CD4-positive, alpha-beta T cell treated with Interleukin-17A for 4 hours (primary cell): ENCODE results near the gene HINT3.
"Not testable (repeated sequence)": the region's sequence is repeated elsewhere in the genome, so short reads cannot be mapped to it uniquely, and the experiment has no call there.

Experiments
- DNase-seq: peaks from one replicate; pipeline ENCODE4 v3.0.0-alpha.2; 2020; ENCODE audit warnings: mixed read lengths

Gene HINT3

GRCh38 chr6:126010040-126010439, 53.5 kb downstream of the HINT3 start:
- no peak for DNase-seq

GRCh38 chr6:126015863-126016262, 59.3 kb downstream of the HINT3 start:
- DNase-seq = no peak

DNA sequence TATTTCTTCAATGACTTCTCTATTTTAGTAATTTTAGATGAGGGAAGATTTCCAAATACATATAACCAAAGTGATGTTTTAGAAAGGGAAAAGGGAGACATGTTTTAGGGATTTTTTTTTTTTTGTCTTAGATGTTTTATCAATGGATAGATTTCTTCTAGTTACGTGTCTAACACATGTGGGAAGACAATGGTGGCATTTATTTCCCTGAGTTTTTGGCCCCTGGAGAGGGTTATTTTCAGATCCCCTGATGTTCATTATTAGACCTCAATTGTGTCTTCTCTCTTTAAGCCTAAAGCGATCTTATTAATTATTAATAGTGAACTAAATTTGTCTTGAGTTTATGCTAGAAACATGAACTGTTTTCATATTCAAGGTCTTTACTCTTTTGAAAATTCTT, 60.0 kb downstream of the HINT3 start:
- DNase-seq = no peak

DNA sequence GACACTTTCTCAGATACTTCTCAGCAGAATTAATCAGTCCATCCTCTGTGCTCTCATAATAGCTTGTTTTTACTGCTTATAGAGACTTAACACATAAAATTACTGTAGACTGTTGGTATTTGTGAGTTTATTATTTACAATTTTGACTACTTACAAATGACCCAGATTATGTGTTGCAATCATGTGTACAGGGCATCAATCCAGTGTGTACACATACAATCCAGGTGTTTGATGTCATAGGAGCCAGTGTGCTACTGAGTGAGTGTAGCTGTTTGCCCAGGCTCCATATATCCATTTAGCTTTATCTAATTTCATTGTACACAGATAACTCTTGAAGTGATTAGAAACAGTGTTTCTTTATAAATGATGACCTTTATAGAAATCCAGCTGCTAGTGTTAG, 61.1 kb downstream of the HINT3 start:
- DNase-seq = no peak

DNA sequence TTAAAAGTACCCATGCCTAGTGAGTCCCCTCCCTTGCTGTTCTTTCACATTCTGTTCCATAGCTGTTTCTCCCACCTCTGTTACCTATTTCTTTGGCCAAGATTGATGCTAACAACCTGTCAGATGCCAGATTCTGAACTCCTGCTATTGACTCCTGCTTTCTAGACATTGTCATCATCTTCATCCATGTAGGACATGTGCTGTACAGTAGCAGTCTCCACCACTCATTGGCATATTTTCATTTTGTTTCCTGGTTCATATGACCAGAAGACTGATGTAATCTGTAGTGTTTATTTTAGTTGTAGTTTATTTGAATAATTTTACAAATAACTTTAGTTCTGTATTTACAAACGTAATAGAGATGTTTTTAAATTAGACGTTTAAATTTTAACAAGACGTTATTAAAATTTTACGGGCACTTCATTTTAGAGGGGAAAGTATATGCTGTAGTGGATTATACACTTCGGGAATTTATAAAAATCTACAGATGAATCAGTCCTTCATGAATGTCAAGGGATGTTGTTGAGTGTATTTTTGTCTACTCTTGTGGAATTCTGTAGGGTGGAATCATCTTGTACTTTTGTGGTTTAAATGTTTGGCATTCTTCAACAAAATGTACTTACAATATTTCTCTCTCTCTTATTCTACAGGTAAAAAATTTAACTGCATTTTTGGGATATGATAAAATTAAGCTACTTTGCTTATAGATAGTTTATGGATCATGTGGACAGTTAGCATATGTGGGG, 63.9 kb downstream of the HINT3 start:
- DNase-seq = no peak

- not testable (repeated sequence) for DNase-seq
Measured at GRCh38 chr6:126023474-126023873, 66.9 kb downstream of the HINT3 start.

GRCh38 chr6:126026001-126026400, 69.4 kb downstream of the HINT3 start:
- DNase-seq = no peak

GRCh38 chr6:126027601-126028000, 71.0 kb downstream of the HINT3 start:
- DNase-seq = no peak
